Hippocampal formation (tissue), 2 donors: ENCODE data around the gene GPN2.

Experiments
- DNase-seq, 2 donors: peaks; one replicate each; lab custom pipeline; 2025; lab: John Stamatoyannopoulos, UW

Gene GPN2

DNA sequence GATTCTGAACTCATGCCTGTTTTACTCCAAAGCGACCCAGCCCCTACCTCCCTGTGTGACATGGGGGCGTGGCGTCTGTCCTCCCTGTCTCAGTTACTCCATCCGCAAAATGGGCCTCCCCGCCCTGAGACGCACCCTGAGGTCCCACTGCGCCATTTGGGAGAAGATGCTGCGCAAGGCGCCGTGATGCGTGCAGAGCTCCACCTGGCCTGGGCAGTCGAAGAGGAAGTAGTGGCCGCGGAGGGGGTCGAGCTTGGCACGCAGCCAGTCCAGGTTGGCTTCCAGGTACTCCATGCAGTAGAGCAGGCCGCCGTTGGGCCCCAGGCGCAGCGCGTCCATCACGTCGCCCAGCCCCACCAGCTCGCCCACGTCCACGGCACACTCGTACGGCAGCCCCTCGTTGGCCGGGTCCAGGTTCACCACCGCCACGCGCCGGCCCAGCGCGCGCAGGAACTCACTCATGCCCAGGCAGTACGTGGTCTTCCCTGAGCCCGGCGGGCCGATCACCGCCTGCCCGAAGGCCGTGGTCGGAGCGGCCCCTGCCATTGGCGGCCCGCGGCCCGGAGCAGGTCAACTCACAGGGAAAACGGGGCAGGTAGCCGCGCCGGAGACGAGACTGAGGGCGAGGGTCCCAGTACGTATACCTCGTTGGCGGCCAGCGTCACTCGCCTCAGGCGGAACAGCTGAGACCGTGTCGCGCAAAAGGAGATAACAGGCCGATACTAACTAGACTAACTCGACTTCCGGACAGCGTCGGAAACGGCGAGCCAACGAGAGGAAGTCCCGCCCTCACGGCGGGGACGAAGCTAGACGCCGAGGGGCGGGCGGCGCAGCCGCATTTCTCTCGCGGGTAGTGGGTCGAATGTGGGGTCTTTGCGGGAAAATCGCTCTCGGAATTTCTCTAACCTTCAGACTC, at the start of gene GPN2:
TSS of gene GPN2 (minus strand) at position 733 of the 916 bp plus-strand sequence. CDS start at position 546, 187 bp downstream.
- peak; percentile 69 to 74 for DNase-seq

DNA sequence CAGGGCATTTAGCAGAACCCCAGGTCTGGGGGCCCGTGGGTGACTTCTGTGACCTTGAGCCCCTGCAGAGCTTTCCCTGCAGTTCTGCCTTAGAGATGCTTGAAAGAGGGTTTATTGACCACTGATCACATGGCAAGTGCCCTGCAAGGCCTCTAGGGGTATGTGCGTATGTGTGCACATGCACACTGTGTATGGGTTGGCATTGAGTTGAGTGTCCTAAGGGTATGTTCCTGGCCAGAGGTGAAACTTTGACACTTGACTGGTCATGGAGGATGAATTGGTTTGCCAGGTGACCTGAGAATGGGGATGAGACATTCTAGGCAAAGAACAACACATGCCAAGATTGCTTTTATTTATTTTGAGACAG, 48.6 kb upstream of the GPN2 start:
- no peak for DNase-seq

DNA sequence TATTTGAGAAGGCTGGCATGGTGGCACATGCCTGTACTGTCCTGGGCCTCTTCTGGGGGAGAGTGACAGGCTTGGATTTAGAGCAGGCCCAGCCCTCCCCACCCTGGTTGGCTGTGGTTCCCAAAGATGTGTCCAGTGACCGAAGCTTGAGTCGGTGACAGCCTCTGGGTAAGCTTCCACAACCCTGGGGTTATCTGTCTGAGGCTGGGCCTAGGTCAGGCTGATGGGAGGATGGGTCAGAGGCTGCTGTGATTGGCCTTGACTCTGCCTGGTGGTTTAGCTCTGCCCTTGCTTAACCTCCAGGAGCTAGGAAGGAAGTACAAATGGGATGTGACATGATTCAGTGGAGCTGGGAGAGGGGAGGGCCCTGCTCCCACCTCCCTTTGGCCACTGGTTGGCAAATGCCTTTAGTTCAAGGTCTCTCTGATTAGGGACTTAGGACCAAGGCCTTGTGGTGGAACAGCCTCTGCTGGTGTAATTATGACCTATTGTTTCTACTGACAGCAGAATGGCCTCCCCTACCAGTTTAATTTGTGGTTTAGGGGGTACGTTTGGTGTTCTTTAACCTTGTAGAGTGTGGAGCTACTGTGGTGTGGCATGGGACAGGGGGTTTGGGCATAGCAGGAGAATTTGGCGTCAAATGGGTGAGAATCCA, 48.0 kb upstream of the GPN2 start:
- no peak for DNase-seq

DNA sequence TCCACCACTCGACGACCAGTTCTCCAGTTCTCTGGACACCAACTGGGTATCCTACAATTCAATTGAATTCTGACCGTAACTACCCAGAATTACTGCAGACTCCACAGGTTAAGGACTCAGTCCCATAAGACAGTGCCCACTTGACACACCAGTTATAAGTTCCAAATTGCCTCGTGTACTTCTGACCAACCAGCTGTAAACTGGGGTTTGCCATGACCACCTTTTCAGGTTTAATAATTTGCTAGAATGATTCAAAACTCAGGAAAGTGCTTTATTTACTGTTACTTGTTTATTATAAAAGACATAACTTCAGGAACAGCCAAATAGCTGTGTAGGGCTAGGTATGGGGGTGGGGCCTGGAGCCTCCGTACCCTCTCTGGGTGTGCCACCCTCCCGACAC, 46.7 kb upstream of the GPN2 start:
- DNase-seq, result no peak

DNA sequence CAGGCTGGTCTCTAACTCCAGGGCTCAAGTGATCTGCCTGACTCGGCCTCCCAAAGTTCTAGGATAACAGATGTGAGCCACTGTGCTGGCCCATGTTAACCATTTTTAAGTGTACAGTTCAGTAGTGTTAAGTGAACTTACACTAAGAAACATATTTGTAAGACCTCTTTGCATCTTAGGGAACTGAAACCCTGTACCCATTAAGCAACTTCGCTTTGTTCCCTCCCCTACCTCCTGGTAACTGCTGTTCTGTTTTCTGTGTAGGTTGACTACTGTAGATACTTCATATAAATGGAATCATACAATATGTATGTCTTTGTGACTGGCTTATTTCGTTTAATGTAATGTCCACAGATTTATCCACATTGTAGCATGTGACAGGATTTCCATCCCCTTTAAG, 42.4 kb upstream of the GPN2 start:
- no peak for DNase-seq

DNA sequence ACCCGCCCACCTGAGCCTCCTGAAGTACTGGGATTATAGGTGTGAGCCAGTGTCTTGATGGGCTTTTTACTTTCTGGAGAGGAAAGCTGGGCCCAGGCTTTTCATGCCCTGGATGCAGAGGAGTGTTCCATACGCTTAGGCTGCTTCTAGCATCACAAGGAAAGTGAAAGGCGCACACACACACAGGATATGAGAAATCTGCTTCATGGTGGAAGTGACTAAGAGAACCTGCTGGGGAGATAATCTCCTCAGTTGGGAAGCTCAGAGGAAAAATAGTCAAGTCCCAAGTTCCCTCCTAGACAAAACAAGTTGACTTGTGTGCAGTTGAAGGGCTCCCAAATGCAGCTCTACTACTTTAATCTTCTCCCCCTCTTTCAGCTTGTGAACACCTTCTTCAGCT, 33.6 kb upstream of the GPN2 start:
- no peak for DNase-seq

DNA sequence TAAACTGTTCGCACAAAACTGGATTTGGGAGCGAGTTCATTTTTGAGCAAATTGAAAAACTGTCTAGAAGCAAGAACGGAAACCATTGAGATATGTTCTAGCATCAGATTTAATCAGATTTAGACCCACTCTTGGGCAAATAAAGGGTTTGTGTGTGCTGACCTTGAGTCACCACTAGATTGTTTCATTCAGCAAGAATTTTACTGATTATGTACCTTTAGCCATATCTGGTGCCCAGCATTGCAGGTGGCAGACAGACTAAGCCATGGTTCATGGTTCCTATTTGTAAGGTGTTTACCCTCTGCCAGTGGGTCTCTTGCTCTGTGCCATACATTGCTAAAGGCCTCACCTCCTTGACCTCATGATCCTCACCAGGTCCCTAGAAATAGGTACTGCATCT, 32.8 kb upstream of the GPN2 start:
- no peak for DNase-seq

DNA sequence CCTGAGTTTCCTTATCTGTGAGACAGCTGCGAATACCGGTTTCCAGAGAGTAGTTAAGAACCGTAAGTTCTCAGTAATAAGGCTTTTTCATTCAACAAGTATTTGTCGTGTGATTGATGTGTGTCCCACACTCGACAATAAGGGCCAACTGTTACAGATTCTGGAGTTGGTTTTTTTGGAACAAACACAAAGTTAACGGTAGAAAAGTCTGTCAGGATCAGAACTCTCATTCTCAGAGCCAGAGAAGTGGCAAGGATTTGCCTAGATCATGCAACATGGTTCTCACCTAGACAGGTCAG, 32.3 kb upstream of the GPN2 start:
- no peak for DNase-seq

DNA sequence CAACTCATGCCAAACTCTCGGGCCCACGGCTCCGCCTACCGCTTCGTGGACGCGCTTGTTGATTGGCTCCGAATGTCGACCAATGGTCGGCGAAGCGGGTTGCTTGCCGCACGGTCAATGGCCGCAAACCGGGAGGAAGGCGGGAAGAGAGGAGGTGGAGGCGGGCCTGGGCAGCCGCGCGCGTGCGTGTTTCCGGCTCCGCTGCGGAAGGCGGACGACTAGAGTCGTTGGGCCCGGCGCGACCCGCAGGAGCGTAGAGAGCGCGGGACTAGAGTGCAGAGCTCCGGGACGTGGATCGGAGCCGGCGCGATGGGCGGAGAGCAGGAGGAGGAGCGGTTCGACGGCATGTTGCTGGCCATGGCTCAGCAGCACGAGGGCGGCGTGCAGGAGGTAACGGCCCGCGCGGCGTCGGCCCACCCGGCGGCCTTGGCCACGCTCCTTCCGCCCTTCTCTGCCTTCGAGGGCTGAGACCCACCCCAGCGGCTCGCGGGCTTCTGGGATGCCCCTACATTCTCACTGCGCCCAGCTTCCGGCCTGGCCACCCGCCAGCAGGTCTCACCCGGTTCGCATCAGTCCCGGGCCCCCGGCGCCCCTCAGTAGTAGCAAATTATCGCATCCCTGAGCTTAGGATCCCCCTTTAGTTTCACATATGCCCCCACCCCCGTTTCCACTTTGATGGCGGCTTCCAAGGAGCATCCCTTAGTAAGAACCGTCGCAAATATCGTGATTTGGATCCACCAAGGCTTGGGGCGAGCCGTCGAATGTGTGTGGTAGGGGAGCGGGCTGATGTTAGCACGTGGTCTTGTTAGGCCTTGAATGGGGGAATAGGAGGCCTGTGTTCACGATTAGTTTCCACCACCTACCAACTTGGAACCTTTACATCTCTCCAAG, 31.7 kb upstream of the GPN2 start, which contains the start of gene NUDC:
TSS of gene NUDC (plus strand) at position 204 of the 891 bp plus-strand sequence. CDS start at position 310, 106 bp downstream.
- peak; percentile 97 for DNase-seq

DNA sequence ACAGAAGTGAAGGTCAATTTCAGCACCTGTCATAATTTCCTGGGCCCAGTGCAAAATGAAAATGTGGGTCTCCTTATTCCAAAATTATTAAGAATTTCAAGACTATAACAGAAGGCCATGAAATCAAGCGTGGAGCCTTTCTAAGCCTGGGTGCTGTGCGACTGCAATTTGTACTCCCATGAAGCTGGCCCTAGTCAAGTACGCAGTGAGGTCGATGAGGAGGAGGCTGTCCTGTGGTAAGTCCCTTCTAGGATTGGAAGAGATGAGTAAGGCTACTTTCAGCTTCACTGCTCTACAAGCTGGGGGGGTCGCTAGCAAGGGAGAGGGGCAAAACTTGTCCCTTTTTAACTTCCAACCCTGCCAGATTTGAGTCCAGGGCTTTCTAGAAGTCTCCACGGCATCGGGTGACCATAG, 31.1 kb upstream of the GPN2 start:
- DNase-seq, result no peak

DNA sequence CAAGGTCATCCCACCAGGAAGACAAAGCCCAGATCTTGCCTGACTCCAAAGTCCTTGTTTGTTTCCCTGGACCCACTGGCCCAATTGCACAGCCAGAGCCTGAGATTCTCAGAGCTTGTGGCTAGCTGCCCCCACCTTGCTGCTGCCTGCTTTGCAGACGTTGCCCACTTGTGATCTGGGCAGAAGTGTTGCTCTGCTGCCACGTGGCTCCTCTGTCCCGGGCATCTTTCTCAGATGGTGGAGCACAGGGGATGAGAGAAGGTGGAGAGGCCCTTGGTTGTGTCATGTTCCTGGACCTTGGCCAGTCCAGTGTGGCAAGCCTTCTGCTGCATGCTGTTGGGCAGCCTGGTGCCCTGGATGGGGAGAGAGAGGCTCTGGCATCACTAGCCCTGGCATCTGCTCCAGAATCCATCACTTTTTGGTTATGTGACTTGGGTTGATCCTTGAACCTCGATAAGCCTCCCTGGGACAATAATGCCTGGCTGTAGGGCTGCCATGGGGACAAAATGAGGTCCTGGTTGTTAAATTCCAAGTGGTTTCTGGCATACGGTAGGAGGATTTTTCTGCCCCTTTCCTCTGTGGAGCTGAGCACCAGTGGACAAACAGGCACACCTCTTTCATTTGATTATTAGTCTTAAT, 25.2 kb upstream of the GPN2 start:
- no peak for DNase-seq

DNA sequence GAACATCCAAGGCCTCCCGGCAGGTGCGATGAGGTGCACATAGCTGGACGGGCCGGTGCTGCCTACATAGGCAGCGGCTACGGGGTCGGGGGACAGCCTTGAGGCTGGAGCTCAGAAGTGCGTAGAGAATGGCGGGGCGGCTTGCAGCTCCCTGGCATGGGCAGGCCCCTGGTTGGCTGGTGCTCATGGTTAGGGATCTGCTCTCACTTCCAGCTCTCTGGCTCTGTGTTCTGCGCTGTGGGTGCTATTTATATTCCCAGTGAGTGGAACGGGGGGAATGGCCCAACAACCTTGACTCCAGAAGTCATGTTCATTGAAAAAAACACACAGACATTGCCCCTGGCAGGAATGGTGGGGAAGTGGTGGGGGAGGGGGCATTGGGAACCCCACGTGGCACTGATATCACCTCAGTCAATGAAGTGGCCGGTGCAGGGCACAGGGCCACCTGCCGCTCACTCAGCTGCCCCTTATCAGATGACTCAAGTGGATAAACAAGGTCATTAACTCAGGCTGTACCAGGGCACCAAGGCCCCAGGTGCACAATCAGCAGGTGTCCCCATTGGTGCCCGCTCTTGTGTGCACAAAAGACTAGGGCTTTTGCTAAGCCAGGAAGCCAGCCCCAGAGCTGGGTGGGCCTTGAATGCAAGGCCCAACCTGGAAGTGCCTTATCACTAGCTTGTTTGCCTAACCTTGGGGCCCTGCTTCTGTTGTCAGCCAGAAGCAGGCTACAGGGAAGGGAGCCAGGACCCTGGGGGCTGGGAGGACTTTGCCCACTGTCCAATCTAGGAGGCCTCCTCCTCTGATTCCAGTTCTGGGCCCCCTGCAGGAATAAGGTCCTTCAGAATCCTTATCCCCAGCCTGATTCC, 23.9 kb upstream of the GPN2 start, which contains the start of gene NR0B2:
TSS of gene NR0B2 (minus strand) at position 222 of the 866 bp plus-strand sequence. CDS start at position 187, 35 bp downstream.
- DNase-seq, result no peak

DNA sequence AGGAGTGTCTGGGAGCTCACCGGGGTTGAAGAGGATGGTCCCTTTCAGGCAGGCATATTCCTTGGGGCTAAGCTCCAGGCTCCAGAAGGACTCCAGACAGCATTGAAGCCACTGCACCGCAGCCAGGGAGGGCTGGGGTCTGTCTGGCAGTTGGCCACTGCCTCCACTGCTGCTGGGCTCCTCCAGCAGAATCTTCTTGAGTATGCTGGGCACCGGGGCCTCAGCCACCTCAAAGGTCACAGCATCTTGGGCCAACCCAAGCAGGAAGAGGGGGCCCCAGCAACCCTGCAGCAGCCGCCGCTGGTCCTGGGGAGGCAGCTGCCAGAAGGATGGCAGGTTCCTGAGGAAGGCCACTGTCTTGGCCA, 23.3 kb upstream of the GPN2 start:
- no peak for DNase-seq

DNA sequence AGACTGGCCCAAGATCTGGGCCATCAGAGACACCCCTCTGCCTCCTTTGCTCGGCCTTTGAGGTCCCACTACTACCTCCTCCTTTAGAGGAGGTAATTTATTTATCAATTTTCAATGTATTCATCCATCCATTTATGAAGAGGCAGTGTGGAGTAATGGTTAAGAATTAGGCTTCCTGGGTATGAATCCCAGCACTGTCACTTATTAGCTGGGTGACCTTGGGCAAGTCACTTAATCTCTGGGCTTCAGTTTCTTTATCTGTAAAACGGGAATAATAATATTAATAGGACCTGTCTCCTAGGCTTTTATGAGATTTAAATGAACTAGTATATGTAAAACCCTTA, 22.0 kb upstream of the GPN2 start:
- no peak for DNase-seq

DNA sequence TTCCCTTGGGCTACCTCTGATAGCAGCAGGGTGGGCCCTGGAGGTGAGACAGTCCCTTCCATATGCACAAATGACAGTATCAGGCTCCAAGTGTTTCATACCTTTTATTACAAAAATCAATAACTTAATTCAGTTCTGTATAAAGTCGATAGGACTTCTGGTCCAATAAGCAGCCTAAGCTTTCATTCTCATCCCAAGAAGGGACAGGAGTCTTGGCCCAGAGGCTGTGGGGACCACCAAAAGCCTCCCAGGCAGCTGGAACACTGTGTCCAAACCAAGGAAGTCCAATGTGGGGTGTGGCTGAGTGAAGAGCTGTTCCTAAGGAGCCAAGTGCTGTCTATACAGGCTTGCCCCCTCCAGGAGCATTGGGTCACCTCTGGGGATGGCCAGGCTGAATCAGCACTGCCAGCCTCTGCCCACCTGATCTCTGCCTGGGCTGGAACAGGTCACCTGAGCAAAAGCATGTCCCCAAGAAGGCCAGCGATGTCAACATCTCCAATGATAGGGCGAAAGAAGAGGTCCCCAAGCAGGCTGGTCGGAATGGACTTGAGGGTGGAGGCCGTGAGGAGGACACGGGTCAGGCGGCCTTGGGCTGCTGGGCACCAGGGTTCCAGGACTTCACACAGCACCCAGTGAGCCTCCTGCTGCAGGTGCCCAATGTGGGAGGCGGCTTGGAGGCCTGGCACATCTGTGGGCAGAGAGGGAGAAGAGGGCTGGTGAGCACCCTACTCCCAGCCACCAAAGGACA, 21.5 kb upstream of the GPN2 start:
- no peak for DNase-seq

DNA sequence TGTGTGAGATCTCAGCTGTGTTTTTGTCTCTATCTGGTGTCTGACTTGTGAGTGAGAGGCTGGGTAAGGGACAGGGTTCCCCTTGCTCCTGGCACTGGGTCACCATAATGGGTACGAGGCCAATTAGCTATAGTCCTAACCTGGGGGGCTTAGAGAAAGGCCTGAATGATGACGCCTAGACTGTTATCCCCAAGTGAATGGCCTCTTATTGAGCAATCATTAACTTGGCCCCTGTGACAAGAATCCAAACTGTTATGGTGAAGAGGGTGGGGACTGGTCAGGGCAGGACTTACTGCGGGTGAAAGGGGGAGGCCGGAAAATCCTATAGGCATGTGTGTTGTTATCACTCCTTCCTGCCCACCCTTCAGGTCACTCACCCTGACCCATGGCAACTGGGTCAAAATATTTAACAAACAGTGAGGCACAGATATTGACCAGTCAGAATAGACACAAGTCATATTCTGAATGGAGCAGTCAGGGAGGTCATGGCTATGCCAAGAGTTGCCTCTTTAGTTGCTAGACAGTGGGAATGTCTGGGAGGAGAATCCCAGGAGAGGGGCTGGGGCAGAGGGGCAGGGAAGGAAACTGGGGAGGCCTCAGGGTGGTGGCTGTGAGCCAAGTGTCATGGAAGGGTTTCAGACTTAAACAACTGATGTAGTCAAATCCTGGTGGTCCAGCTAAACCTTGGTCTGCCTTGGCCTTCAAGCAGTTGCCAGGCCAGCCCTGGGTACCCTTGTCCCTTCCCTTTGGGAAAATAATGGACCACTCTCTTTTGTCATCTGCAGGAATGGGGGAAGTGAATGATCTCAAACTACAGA, 20.5 kb upstream of the GPN2 start:
- no peak for DNase-seq

DNA sequence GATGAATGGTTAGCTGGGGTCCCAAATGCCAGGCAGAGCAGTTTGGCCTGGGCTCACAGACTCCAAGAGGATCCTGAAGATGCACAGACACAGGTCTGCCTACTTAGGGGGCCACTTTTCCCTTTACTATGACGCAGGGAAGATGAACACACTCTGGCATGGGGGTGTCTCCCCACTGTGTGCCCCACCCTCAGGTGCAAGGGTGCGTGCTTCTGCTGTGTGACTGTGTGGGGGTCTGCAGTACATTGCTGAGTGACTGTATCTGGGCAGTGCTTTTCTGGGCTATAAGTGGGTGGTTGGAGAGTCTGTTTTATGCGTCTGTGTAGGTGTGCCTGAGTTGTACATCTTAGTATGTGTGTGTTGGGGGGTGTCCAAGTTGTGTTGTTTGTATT, 19.9 kb upstream of the GPN2 start:
- no peak for DNase-seq

DNA sequence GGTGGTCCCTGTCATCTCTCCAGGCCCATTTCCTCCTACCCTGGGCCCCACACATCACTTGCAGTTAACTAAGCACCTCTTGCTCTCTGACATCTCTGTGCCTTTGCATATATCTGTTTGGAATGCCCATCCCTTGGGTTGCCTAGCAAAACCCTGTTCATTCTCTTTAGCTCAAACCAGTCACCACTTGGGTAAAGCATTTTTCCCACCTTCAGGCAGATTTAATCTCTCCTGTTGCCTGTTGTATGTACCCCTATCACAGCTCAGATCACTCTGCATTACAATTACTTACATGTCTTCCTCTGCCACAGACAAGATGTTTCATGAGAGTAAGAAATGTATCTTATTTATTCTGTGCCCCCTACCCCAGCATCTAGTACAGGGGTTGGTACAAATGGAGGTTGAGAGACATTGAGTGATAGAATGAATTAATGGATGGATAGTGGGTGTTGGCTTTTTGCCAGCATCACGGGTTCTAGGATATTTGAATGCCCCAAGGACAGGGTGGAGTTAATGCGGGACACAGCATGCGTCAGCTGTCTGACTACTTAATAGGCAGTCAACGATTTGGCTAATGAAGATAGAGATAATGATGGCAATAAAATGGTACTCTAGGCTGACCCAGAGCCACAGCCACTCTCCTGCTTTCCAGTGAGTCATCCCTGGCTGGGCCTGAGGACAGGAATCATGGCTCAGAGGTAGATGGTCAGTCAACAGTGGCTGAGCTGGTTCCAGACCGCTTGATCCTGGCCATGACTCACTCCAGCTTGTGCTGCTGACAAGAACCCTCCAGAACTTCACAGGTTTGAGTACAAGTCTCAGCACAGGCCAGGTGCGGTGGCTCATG, 17.2 kb upstream of the GPN2 start:
- no peak for DNase-seq
